ENCODE results near the gene ISCU.
A peak's percentile ranks its signal among the peaks of the same experiment; 100 is the strongest.

The ISCU gene

GRCh38 chr12:108562348-108563135 is at the start of gene ISCU:
TSS of gene ISCU (plus strand) at chr12:108562596. CDS start at chr12:108562623, 27 bp downstream.
- no peak for TF ChIP-seq ZNF274 (IDR thresholded peaks at IDR 0.05; ENCODE audit: low read depth, low read length)
- peak within 1 kb of the TSS; percentile 84 for H3K4me3 ChIP-seq (ENCODE audit: low read length)

- no peak for TF ChIP-seq ZNF274 (IDR thresholded peaks at IDR 0.05; ENCODE audit: low read depth, low read length)
- H3K4me3 ChIP-seq (ENCODE audit: low read length) = peak overlapping the region; percentile 66; the same call in 1 of the 2 replicates
Observed at GRCh38 chr12:108514468-108514972, 47.9 kb upstream of the ISCU start.

GRCh38 chr12:108514973-108515814 is 47.2 kb upstream of the ISCU start, which contains the start of gene FICD:
TSS of gene FICD (plus strand) at chr12:108515277. CDS start at chr12:108516973, 1,696 bp downstream.
- H3K4me3 ChIP-seq (ENCODE audit: low read length) = peak within 1 kb of the TSS; percentile 77
- TF ChIP-seq ZNF274 (IDR thresholded peaks at IDR 0.05; ENCODE audit: low read depth, low read length) = no peak

GRCh38 chr12:108515916-108516315 is 46.5 kb upstream of the ISCU start:
- H3K4me3 ChIP-seq (ENCODE audit: low read length) = peak overlapping the region; percentile 77
- no peak for TF ChIP-seq ZNF274 (IDR thresholded peaks at IDR 0.05; ENCODE audit: low read depth, low read length)

- no peak for TF ChIP-seq ZNF274 (IDR thresholded peaks at IDR 0.05; ENCODE audit: low read depth, low read length)
- peak overlapping the region; percentile 77; the same call in 1 of the 2 replicates for H3K4me3 ChIP-seq (ENCODE audit: low read length)
Observed at GRCh38 chr12:108516511-108517275, 45.7 kb upstream of the ISCU start.

- no peak overlapping the region for H3K4me3 ChIP-seq (ENCODE audit: low read length)
- no peak for TF ChIP-seq ZNF274 (IDR thresholded peaks at IDR 0.05; ENCODE audit: low read depth, low read length)
Observed at GRCh38 chr12:108517288-108518100, 44.9 kb upstream of the ISCU start.

GRCh38 chr12:108518101-108518715 is 44.2 kb upstream of the ISCU start:
- TF ChIP-seq ZNF274 (IDR thresholded peaks at IDR 0.05; ENCODE audit: low read depth, low read length) = no peak
- no peak overlapping the region for H3K4me3 ChIP-seq (ENCODE audit: low read length)

GRCh38 chr12:108518716-108519496 is 43.5 kb upstream of the ISCU start:
- no peak overlapping the region for H3K4me3 ChIP-seq (ENCODE audit: low read length)
- no peak for TF ChIP-seq ZNF274 (IDR thresholded peaks at IDR 0.05; ENCODE audit: low read depth, low read length)

GRCh38 chr12:108519558-108519957 is 42.8 kb upstream of the ISCU start:
- H3K4me3 ChIP-seq (ENCODE audit: low read length) = no peak overlapping the region
- TF ChIP-seq ZNF274 (IDR thresholded peaks at IDR 0.05; ENCODE audit: low read depth, low read length) = no peak

- TF ChIP-seq ZNF274 (IDR thresholded peaks at IDR 0.05; ENCODE audit: low read depth, low read length) = no peak
- no peak overlapping the region for H3K4me3 ChIP-seq (ENCODE audit: low read length)
Observed at GRCh38 chr12:108523365-108523764, 39.0 kb upstream of the ISCU start.

GRCh38 chr12:108525681-108526080 is 36.7 kb upstream of the ISCU start:
- H3K4me3 ChIP-seq (ENCODE audit: low read length) = no peak overlapping the region
- no peak for TF ChIP-seq ZNF274 (IDR thresholded peaks at IDR 0.05; ENCODE audit: low read depth, low read length)

All from GM08714 (cell line).